Measurements from ENCODE around the gene GBF1. TPM values are rescaled to one million over a fixed set of nuclear protein-coding genes. Genes with fewer than 3 reads are reported as not detected.

The GBF1 gene
- polyA plus RNA-seq, 1 donor (not counting 4 experiments of a cell fraction or from before 2014, with no cell fraction given): 17.4 TPM

GRCh38 chr10:102403115-102403514 lies 157.8 kb downstream of the GBF1 start:
- Histone ChIP-seq H2AFZ (ENCODE audit: control insufficient read depth, low read length) (no peak overlapping the region), H3K4me2 (ENCODE audit: control insufficient read depth, extremely low read depth, insufficient read depth, low read depth, low read length) (no peak overlapping the region), H3K9me1 (ENCODE audit: control insufficient read depth, extremely low read depth, insufficient read depth, low read length) (no peaks in the 10 kb centered on the region), H3K36me3 (ENCODE audit: control insufficient read depth in 2 of 2, extremely low read depth in 1 of 2, insufficient read depth in 2 of 2, low read length in 2 of 2) (peaks cover 11 to 18% of the 10 kb centered on the region in 2 experiments), H3K4me1 (ENCODE audit: control insufficient read depth, extremely low read depth, insufficient read depth, low read length) (peaks cover 27% of the 10 kb centered on the region), H3K4me3 (ENCODE audit: control insufficient read depth in 2 of 3, extremely low read depth in 1 of 3, insufficient read depth in 2 of 3, low read depth in 1 of 3, low read length in 3 of 3) (no peak overlapping the region), H3K9me3 (ENCODE audit: control insufficient read depth, low read depth, low read length) (no peaks in the 10 kb centered on the region), H4K20me1 (ENCODE audit: control insufficient read depth, extremely low read depth, insufficient read depth, low read length) (peaks cover 3% of the 10 kb centered on the region), H3K9ac (ENCODE audit: control insufficient read depth, extremely low read depth, insufficient read depth, low read length) (no peak overlapping the region), H3K27me3 (ENCODE audit: control insufficient read depth, extremely low read depth, insufficient read depth, low read length) (peaks cover 9% of the 10 kb centered on the region), H3K27ac (ENCODE audit: control insufficient read depth, insufficient read depth, low read length) (no peak overlapping the region), H3K79me2 (ENCODE audit: control insufficient read depth, insufficient read depth, low read length) (no peaks in the 10 kb centered on the region)
- TF ChIP-seq EZH2 (IDR thresholded peaks at IDR 0.05; ENCODE audit: low read length) (no peak), CTCF (optimal IDR thresholded peaks at IDR 0.05 in 1 of 3, IDR thresholded peaks at IDR 0.05 in 1 of 3, conservative IDR thresholded peaks at IDR 0.05 in 1 of 3; ENCODE audit: extremely low read depth in 1 of 3, insufficient read depth in 2 of 3, low read length in 3 of 3) (no peak)
- dilution Hi-C loops (cut with MboI; ENCODE audit: extremely low pct_ligation_motif_present, low sequenced_read_pairs): no loop called here
- FAIRE-seq (no peak), DNase-seq (ENCODE audit: low read depth, low spot score) (no peak)

- no peaks in the 10 kb centered on the region for H3K9me1 ChIP-seq (ENCODE audit: control insufficient read depth, extremely low read depth, insufficient read depth, low read length)
- TF ChIP-seq EZH2 (IDR thresholded peaks at IDR 0.05; ENCODE audit: low read length) (no peak), CTCF (optimal IDR thresholded peaks at IDR 0.05 in 1 of 3, IDR thresholded peaks at IDR 0.05 in 1 of 3, conservative IDR thresholded peaks at IDR 0.05 in 1 of 3; ENCODE audit: extremely low read depth in 1 of 3, insufficient read depth in 2 of 3, low read length in 3 of 3) (no peak)
- peaks cover 6 to 14% of the 10 kb centered on the region in 2 experiments for H3K36me3 ChIP-seq (ENCODE audit: control insufficient read depth in 2 of 2, extremely low read depth in 1 of 2, insufficient read depth in 2 of 2, low read length in 2 of 2)
- no peaks in the 10 kb centered on the region for H3K9me3 ChIP-seq (ENCODE audit: control insufficient read depth, low read depth, low read length)
- no peak for FAIRE-seq
- dilution Hi-C loops (cut with MboI; ENCODE audit: extremely low pct_ligation_motif_present, low sequenced_read_pairs): no loop called here
- H3K79me2 ChIP-seq (ENCODE audit: control insufficient read depth, insufficient read depth, low read length): no peaks in the 10 kb centered on the region
- no peak for DNase-seq (ENCODE audit: low read depth, low spot score)
- no peak overlapping the region for H3K4me2 ChIP-seq (ENCODE audit: control insufficient read depth, extremely low read depth, insufficient read depth, low read depth, low read length)
- H3K9ac ChIP-seq (ENCODE audit: control insufficient read depth, extremely low read depth, insufficient read depth, low read length): no peak overlapping the region
- H2AFZ ChIP-seq (ENCODE audit: control insufficient read depth, low read length): no peak overlapping the region
- peaks cover 31% of the 10 kb centered on the region for H3K4me1 ChIP-seq (ENCODE audit: control insufficient read depth, extremely low read depth, insufficient read depth, low read length)
- peaks cover 22% of the 10 kb centered on the region for H3K27me3 ChIP-seq (ENCODE audit: control insufficient read depth, extremely low read depth, insufficient read depth, low read length)
- H3K27ac ChIP-seq (ENCODE audit: control insufficient read depth, insufficient read depth, low read length): no peak overlapping the region
- no peak overlapping the region for H3K4me3 ChIP-seq (ENCODE audit: control insufficient read depth in 2 of 3, extremely low read depth in 1 of 3, insufficient read depth in 2 of 3, low read depth in 1 of 3, low read length in 3 of 3)
- H4K20me1 ChIP-seq (ENCODE audit: control insufficient read depth, extremely low read depth, insufficient read depth, low read length): peaks cover 3% of the 10 kb centered on the region
Measured at GRCh38 chr10:102404361-102405107, 159.2 kb downstream of the GBF1 start.
